ENCODE results near the gene NHERF1. TPM values are rescaled to one million over a fixed set of nuclear protein-coding genes. Genes with fewer than 3 reads are reported as not detected.

The NHERF1 gene
- total and polyA plus RNA-seq, 2 donors (not counting 1 experiment from before 2014, with no cell fraction given), result 56.2 to 81.8 TPM

GRCh38 chr17:74792586-74793105, 44.2 kb downstream of the NHERF1 start:
- no peak overlapping the region for H2AFZ ChIP-seq (ENCODE audit: insufficient read depth, low read depth, low read length, poor library complexity, severe bottlenecking)
- no peaks in the 10 kb centered on the region for H4K20me1 ChIP-seq (ENCODE audit: control insufficient read depth, insufficient read depth, low read length, poor library complexity, severe bottlenecking)
- H3K27ac ChIP-seq (ENCODE audit: low read length in 2 of 2), result no peak overlapping the region
- H3K4me3 ChIP-seq (ENCODE audit: control extremely low read depth in 1 of 5, extremely low read depth in 1 of 5, insufficient read depth in 1 of 5, low read depth in 2 of 5, low read length in 4 of 5), result no peak overlapping the region
- ChIA-PET CTCF (interaction anchor here (0.7 to 8.7 kb wide), 9 partner anchors 12 to 168 kb away, joined by 4 to 181 read pairs (median 5); partner anchors contain the start of gene GRIN2C), POLR2A (interaction anchor here (0.6 kb wide), 1 partner anchor 66 kb away, joined by 5 read pairs; no protein-coding TSS in a partner anchor)
- peaks cover 4 to 45% of the 10 kb centered on the region in 2 experiments for H3K36me3 ChIP-seq (replicated peaks in 1 of 2; ENCODE audit: control extremely low read depth in 1 of 2, control insufficient read depth in 1 of 2, extremely low read depth in 1 of 2, insufficient read depth in 2 of 2, low read length in 1 of 2)
- TF ChIP-seq CTCF (IDR thresholded peaks at IDR 0.05) (no peak), EZH2 (IDR thresholded peaks at IDR 0.05; ENCODE audit: borderline replicate concordance, insufficient read depth, low read depth, low read length, poor library complexity, severe bottlenecking) (no peak)
- Mint-ChIP-seq H3K4me1 (peaks cover 9% of the 10 kb centered on the region), H3K9me3 (ENCODE audit: insufficient read depth) (no peaks in the 10 kb centered on the region), H3K27me3 (no peaks in the 10 kb centered on the region), H3K27ac (no peak overlapping the region), H3K4me3 (no peak overlapping the region)
- no peak for DNase-seq
- no peak overlapping the region for H3K4me2 ChIP-seq (replicated peaks; ENCODE audit: low read depth, low read length, poor library complexity, severe bottlenecking)
- H3K4me1 ChIP-seq (ENCODE audit: control insufficient read depth in 2 of 2, insufficient read depth in 2 of 2, low read length in 2 of 2), result peaks cover 8 to 15% of the 10 kb centered on the region in 2 donors
- ATAC-seq (ENCODE audit: low read depth), result no peak
- WGBS (ENCODE audit: insufficient coverage), result 95% methylated on average over 12 of the region's 12 CpGs
- intact Hi-C loops (cut with micrococcal nuclease), result no loop called here
- no peaks in the 10 kb centered on the region for H3K27me3 ChIP-seq (replicated peaks in 1 of 4; ENCODE audit: control extremely low read depth in 1 of 4, control insufficient read depth in 3 of 4, insufficient read depth in 4 of 4, low read length in 3 of 4)
- H3K9ac ChIP-seq (ENCODE audit: low read length), result no peak overlapping the region
- no peaks in the 10 kb centered on the region for H3K79me2 ChIP-seq (ENCODE audit: control insufficient read depth, insufficient read depth, low read length)
- H3K9me3 ChIP-seq (ENCODE audit: control extremely low read depth in 1 of 3, control insufficient read depth in 2 of 3, insufficient read depth in 1 of 3, low read length in 2 of 3), result no peaks in the 10 kb centered on the region

- no peak for TF ChIP-seq EZH2 (IDR thresholded peaks at IDR 0.05; ENCODE audit: borderline replicate concordance, insufficient read depth, low read depth, low read length, poor library complexity, severe bottlenecking)
- TF ChIP-seq CTCF (IDR thresholded peaks at IDR 0.05), result no peak
- H3K4me3 Mint-ChIP-seq, result no peak overlapping the region
- intact Hi-C loops (cut with micrococcal nuclease), result no loop called here
- no peaks in the 10 kb centered on the region for H3K9me3 ChIP-seq (ENCODE audit: control extremely low read depth in 1 of 3, control insufficient read depth in 2 of 3, insufficient read depth in 1 of 3, low read length in 2 of 3)
- H3K36me3 ChIP-seq (replicated peaks in 1 of 2; ENCODE audit: control extremely low read depth in 1 of 2, control insufficient read depth in 1 of 2, extremely low read depth in 1 of 2, insufficient read depth in 2 of 2, low read length in 1 of 2), result peaks cover 4 to 53% of the 10 kb centered on the region in 2 experiments
- H3K79me2 ChIP-seq (ENCODE audit: control insufficient read depth, insufficient read depth, low read length), result no peaks in the 10 kb centered on the region
- H4K20me1 ChIP-seq (ENCODE audit: control insufficient read depth, insufficient read depth, low read length, poor library complexity, severe bottlenecking), result no peaks in the 10 kb centered on the region
- CTCF ChIA-PET, result interaction anchor here (0.8 to 8.7 kb wide), 2 partner anchors 53 to 66 kb away, joined by 3 to 181 read pairs; partner anchors contain the start of gene GRIN2C
- WGBS (ENCODE audit: insufficient coverage), result 94% methylated on average over 17 of the region's 18 CpGs
- POLR2A ChIA-PET, result interaction anchor here (0.7 kb wide), 1 partner anchor 197 kb away, joined by 3 read pairs; no protein-coding TSS in a partner anchor
- H3K9ac ChIP-seq (ENCODE audit: low read length), result no peak overlapping the region
- no peaks in the 10 kb centered on the region for H3K27me3 ChIP-seq (replicated peaks in 1 of 4; ENCODE audit: control extremely low read depth in 1 of 4, control insufficient read depth in 3 of 4, insufficient read depth in 4 of 4, low read length in 3 of 4)
- peaks cover 8 to 13% of the 10 kb centered on the region in 2 donors for H3K4me1 ChIP-seq (ENCODE audit: control insufficient read depth in 2 of 2, insufficient read depth in 2 of 2, low read length in 2 of 2)
- H3K9me3 Mint-ChIP-seq (ENCODE audit: insufficient read depth), result no peaks in the 10 kb centered on the region
- no peak overlapping the region for H2AFZ ChIP-seq (ENCODE audit: insufficient read depth, low read depth, low read length, poor library complexity, severe bottlenecking)
- H3K27ac ChIP-seq (ENCODE audit: low read length in 2 of 2), result no peak overlapping the region
- no peak overlapping the region for H3K27ac Mint-ChIP-seq
- no peak overlapping the region for H3K4me3 ChIP-seq (ENCODE audit: control extremely low read depth in 1 of 5, extremely low read depth in 1 of 5, insufficient read depth in 1 of 5, low read depth in 2 of 5, low read length in 4 of 5)
- ATAC-seq (ENCODE audit: low read depth), result no peak
- H3K4me2 ChIP-seq (replicated peaks; ENCODE audit: low read depth, low read length, poor library complexity, severe bottlenecking), result no peak overlapping the region
- no peak for DNase-seq
- no peaks in the 10 kb centered on the region for H3K27me3 Mint-ChIP-seq
- peaks cover 9% of the 10 kb centered on the region for H3K4me1 Mint-ChIP-seq
These were observed 47.0 kb downstream of the NHERF1 start for GRCh38 chr17:74795327-74796020.
